Measurements from ENCODE around the gene HIF1A. TPM values are rescaled to one million over a fixed set of nuclear protein-coding genes. Genes with fewer than 3 reads are reported as not detected.

Gene HIF1A
- total and polyA plus RNA-seq, 2 experiments from 2014 or later = 113 to 242 TPM

GRCh38 chr14:61659582-61659981 is 35.7 kb upstream of the HIF1A start (continued):
- TF ChIP-seq JUNB (IDR thresholded peaks at IDR 0.05; ENCODE audit: unreplicated experiment) (no peak), CTCF (conservative IDR thresholded peaks at IDR 0.05; ENCODE audit: low read depth in 2 of 2) (no peak), STAT1 (IDR thresholded peaks at IDR 0.05; ENCODE audit: unreplicated experiment) (no peak), ZNF114 (CRISPR knock-in tag; IDR thresholded peaks at IDR 0.05) (no peak), ZNF462 (CRISPR knock-in tag; IDR thresholded peaks at IDR 0.05) (no peak), NANOG (IDR thresholded peaks at IDR 0.05; ENCODE audit: borderline replicate concordance) (no peak)
